Measurements from ENCODE around the gene JAZF1.

DNA sequence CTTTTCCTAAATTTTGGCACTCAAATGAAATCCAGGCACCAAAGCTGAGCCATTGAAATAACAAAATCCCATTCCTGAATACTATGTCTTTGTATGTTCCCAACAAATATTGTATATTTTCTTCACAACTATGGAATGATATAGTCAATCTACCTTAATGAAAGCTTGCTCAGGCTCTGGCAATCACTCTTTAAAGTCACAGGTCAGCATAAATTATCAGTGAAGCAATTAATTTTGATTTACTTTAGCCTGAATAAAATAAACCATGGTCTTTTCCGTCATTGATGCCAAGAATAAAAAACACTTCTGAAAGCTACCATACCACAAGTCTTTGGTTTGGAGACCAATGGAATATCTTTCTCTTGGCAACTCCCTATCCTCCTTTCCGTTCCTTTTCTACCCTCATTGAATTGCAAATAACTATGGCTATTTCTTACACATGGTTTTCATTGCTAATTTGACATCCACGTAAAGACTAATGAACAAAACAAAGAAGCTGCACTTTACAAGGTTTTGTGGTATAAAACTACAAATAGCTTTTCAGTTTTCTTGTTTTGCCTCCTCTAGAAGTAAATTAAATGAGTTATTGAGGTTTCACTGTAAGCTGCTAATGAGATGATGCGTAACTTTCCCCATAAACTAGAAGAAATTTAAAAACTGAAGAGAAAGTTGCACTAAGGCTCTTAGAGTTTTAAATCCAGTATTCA lies 274.1 kb downstream of the JAZF1 start:
- no peak for TF ChIP-seq POLR2A (IDR thresholded peaks at IDR 0.05)
- TF ChIP-seq, protein P1, sequence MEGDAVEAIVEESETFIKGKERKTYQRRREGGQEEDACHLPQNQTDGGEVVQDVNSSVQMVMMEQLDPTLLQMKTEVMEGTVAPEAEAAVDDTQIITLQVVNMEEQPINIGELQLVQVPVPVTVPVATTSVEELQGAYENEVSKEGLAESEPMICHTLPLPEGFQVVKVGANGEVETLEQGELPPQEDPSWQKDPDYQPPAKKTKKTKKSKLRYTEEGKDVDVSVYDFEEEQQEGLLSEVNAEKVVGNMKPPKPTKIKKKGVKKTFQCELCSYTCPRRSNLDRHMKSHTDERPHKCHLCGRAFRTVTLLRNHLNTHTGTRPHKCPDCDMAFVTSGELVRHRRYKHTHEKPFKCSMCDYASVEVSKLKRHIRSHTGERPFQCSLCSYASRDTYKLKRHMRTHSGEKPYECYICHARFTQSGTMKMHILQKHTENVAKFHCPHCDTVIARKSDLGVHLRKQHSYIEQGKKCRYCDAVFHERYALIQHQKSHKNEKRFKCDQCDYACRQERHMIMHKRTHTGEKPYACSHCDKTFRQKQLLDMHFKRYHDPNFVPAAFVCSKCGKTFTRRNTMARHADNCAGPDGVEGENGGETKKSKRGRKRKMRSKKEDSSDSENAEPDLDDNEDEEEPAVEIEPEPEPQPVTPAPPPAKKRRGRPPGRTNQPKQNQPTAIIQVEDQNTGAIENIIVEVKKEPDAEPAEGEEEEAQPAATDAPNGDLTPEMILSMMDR (IDR thresholded peaks at IDR 0.05), result no peak
- no peak for TF ChIP-seq POLR2AphosphoS5 (IDR thresholded peaks at IDR 0.05)

Data from breast epithelium (tissue), 3 donors.